ENCODE results near the gene E2F2. TPM values are rescaled to one million over a fixed set of nuclear protein-coding genes. Genes with fewer than 3 reads are reported as not detected.
A peak's percentile ranks its signal among the peaks of the same experiment; 100 is the strongest.

Gene E2F2
- polyA plus RNA-seq, 1 donor (not counting 4 experiments of a cell fraction or from before 2014, with no cell fraction given), result 0.05 TPM

DNA sequence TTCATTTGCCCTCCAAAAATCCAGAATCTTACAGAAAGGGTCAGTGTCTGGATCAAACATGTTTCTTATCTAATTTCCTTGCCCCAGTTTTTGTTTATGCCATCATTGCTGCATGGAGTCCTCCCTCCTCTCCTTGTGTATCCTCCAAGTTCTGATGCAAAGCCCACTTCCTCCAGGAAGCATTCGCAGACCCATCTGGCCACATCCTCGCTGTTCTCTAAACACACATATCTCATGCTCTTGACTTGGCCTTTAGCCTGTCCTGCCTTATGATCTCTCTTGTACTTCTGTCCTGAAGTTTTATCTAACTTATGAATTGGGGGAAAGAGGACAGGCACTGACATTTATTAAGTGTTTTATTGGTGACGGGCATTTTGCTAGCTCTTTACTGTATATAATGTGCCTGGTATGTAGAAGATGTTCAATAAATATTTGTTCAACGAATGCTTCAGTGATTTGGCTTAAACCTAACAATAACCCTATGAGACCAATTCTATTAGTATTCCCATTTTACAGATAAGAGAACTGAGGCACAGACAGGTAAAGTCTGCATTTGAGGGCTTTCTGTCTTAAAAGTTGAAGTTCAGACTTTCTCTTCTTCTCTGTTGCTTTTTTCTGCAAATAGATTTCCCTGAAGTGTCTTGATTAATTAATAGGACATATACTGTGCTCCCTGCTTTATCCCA is 47.4 kb upstream of the E2F2 start:
- DNase-seq (ENCODE audit: low read depth, low spot score) (no peak), FAIRE-seq (no peak)
- dilution Hi-C loops (cut with MboI; ENCODE audit: extremely low pct_ligation_motif_present, low sequenced_read_pairs), result no loop called here
- peaks cover 14% of the 10 kb centered on the region for H3K4me1 ChIP-seq (ENCODE audit: control insufficient read depth, extremely low read depth, insufficient read depth, low read length)
- H3K27ac ChIP-seq (ENCODE audit: control insufficient read depth, insufficient read depth, low read length), result no peak overlapping the region
- H3K9ac ChIP-seq (ENCODE audit: control insufficient read depth, extremely low read depth, insufficient read depth, low read length), result no peak overlapping the region
- H3K27me3 ChIP-seq (ENCODE audit: control insufficient read depth, extremely low read depth, insufficient read depth, low read length), result no peaks in the 10 kb centered on the region
- TF ChIP-seq EZH2 (IDR thresholded peaks at IDR 0.05; ENCODE audit: low read length), result no peak
- TF ChIP-seq, protein P1, sequence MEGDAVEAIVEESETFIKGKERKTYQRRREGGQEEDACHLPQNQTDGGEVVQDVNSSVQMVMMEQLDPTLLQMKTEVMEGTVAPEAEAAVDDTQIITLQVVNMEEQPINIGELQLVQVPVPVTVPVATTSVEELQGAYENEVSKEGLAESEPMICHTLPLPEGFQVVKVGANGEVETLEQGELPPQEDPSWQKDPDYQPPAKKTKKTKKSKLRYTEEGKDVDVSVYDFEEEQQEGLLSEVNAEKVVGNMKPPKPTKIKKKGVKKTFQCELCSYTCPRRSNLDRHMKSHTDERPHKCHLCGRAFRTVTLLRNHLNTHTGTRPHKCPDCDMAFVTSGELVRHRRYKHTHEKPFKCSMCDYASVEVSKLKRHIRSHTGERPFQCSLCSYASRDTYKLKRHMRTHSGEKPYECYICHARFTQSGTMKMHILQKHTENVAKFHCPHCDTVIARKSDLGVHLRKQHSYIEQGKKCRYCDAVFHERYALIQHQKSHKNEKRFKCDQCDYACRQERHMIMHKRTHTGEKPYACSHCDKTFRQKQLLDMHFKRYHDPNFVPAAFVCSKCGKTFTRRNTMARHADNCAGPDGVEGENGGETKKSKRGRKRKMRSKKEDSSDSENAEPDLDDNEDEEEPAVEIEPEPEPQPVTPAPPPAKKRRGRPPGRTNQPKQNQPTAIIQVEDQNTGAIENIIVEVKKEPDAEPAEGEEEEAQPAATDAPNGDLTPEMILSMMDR (optimal IDR thresholded peaks at IDR 0.05 in 1 of 3, IDR thresholded peaks at IDR 0.05 in 1 of 3, conservative IDR thresholded peaks at IDR 0.05 in 1 of 3; ENCODE audit: extremely low read depth in 1 of 3, insufficient read depth in 2 of 3, low read length in 3 of 3), result no peak
- no peaks in the 10 kb centered on the region for H3K79me2 ChIP-seq (ENCODE audit: control insufficient read depth, insufficient read depth, low read length)
- H3K4me3 ChIP-seq (ENCODE audit: control insufficient read depth in 2 of 3, extremely low read depth in 1 of 3, insufficient read depth in 2 of 3, low read depth in 1 of 3, low read length in 3 of 3), result no peak overlapping the region
- no peak overlapping the region for H2AFZ ChIP-seq (ENCODE audit: control insufficient read depth, low read length)
- H3K9me1 ChIP-seq (ENCODE audit: control insufficient read depth, extremely low read depth, insufficient read depth, low read length), result peaks cover 2% of the 10 kb centered on the region
- no peaks in the 10 kb centered on the region for H3K36me3 ChIP-seq (ENCODE audit: control insufficient read depth in 2 of 2, extremely low read depth in 1 of 2, insufficient read depth in 2 of 2, low read length in 2 of 2)
- H4K20me1 ChIP-seq (ENCODE audit: control insufficient read depth, extremely low read depth, insufficient read depth, low read length), result no peaks in the 10 kb centered on the region
- H3K4me2 ChIP-seq (ENCODE audit: control insufficient read depth, extremely low read depth, insufficient read depth, low read depth, low read length), result no peak overlapping the region
- H3K9me3 ChIP-seq (ENCODE audit: control insufficient read depth, low read depth, low read length), result no peaks in the 10 kb centered on the region

DNA sequence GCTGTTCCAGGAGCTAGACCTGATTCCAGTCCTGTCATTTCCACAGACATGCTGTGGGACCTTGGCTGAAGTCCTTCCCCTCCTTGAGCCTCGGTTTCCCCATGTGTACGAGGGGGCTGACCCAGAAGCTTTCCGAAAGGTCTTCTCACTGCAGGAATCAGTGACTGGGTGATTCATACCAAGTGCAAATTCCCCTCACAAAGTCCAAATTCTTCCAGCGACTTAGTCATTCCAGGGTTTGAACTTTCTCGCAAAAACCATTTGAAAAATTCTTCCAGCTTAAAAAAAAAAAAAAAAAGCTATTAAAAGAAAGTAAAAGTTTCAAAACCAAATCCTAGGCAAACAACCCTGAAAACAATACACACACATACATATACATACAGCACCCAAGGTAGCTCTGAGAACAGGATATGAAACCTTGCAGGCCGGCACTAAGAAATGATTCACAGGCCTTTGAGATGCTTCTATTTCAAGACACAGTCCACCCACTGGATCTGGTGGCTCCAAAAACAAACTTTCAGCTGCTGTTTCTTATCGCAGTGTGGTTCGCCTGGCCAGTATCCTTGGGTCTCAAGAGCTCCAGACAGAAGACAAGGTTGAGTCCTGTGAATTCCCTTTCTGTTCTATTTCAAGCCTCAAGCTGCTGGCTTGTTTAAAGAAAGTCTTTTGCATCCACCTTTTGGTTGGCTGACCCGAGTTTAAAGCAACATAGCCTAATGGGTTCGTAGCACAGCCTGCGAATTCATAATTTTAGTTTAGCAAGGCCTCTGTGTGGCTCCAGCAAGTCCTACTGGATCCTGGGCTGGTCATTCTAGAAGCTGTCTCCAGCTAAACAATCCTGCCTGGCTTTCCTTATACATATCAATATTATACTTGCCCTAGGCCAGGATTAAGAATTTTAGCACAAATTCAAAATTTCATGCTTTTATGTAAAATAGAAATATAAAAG is 46.3 kb upstream of the E2F2 start:
- H2AFZ ChIP-seq (ENCODE audit: control insufficient read depth, low read length), result peak overlapping the region; percentile 85
- H3K4me1 ChIP-seq (ENCODE audit: control insufficient read depth, extremely low read depth, insufficient read depth, low read length), result peaks cover 14% of the 10 kb centered on the region
- FAIRE-seq (no peak), DNase-seq (ENCODE audit: low read depth, low spot score) (no peak)
- H3K9me3 ChIP-seq (ENCODE audit: control insufficient read depth, low read depth, low read length), result no peaks in the 10 kb centered on the region
- TF ChIP-seq, protein P1 (optimal IDR thresholded peaks at IDR 0.05 in 1 of 3, IDR thresholded peaks at IDR 0.05 in 1 of 3, conservative IDR thresholded peaks at IDR 0.05 in 1 of 3; ENCODE audit: extremely low read depth in 1 of 3, insufficient read depth in 2 of 3, low read length in 3 of 3), result no peak
- TF ChIP-seq EZH2 (IDR thresholded peaks at IDR 0.05; ENCODE audit: low read length), result no peak
- H3K9ac ChIP-seq (ENCODE audit: control insufficient read depth, extremely low read depth, insufficient read depth, low read length), result peak overlapping the region; percentile 33
- H3K27me3 ChIP-seq (ENCODE audit: control insufficient read depth, extremely low read depth, insufficient read depth, low read length), result no peaks in the 10 kb centered on the region
- H3K4me3 ChIP-seq (ENCODE audit: control insufficient read depth in 2 of 3, extremely low read depth in 1 of 3, insufficient read depth in 2 of 3, low read depth in 1 of 3, low read length in 3 of 3), result no peak overlapping the region
- dilution Hi-C loops (cut with MboI; ENCODE audit: extremely low pct_ligation_motif_present, low sequenced_read_pairs), result no loop called here
- H3K36me3 ChIP-seq (ENCODE audit: control insufficient read depth in 2 of 2, extremely low read depth in 1 of 2, insufficient read depth in 2 of 2, low read length in 2 of 2), result no peaks in the 10 kb centered on the region
- H3K27ac ChIP-seq (ENCODE audit: control insufficient read depth, insufficient read depth, low read length), result peak overlapping the region; percentile 32
- H3K4me2 ChIP-seq (ENCODE audit: control insufficient read depth, extremely low read depth, insufficient read depth, low read depth, low read length), result peak overlapping the region; percentile 4
- H3K79me2 ChIP-seq (ENCODE audit: control insufficient read depth, insufficient read depth, low read length), result no peaks in the 10 kb centered on the region
- H4K20me1 ChIP-seq (ENCODE audit: control insufficient read depth, extremely low read depth, insufficient read depth, low read length), result no peaks in the 10 kb centered on the region
- peaks cover 2% of the 10 kb centered on the region for H3K9me1 ChIP-seq (ENCODE audit: control insufficient read depth, extremely low read depth, insufficient read depth, low read length)

All from keratinocyte (primary cell).